SU-DHL-6 (cell line): Measurements from ENCODE around the gene CHSY1.

Source experiments
- H2AFZ ChIP-seq: fragments of 200-600 bp; sonication (generic); 2 replicates; pipeline ENCODE4 v1.6.1; 2014; ENCODE audit warnings: low read depth, mild to moderate bottlenecking, moderate library complexity, mixed read lengths, antibody characterized with exemption, low read length; ENCODE audit not compliant: severe bottlenecking
- H3F3A ChIP-seq: fragments of 200-600 bp; shearing (Covaris generic); 2 replicates; pipeline ENCODE4 v1.6.0; 2016; ENCODE audit warnings: antibody characterized with exemption, mild to moderate bottlenecking; ENCODE audit not compliant: insufficient read depth
- H3K27ac ChIP-seq: fragments of 200-600 bp; sonication (generic); 2 replicates; pipeline ENCODE4 v1.5.1; 2016; ENCODE audit warnings: low read depth, mild to moderate bottlenecking, low read length, moderate library complexity, mixed read lengths
- H3K27me3 ChIP-seq: fragments of 200-600 bp; sonication (generic), shearing (Covaris generic); 2 replicates; pipeline ENCODE4 v1.6.0; 2014; ENCODE audit warnings: mild to moderate bottlenecking, low read length
- H3K36me3 ChIP-seq: fragments of 200-600 bp; sonication (generic); 2 replicates; pipeline ENCODE4 v1.6.1; 2014; ENCODE audit warnings: mild to moderate bottlenecking, low read length, mixed read lengths
- H3K4me2 ChIP-seq: fragments of 300-600, 200-600 bp; shearing (Covaris generic), sonication (generic); 2 replicates; pipeline ENCODE4 v1.6.0; 2014; ENCODE audit warnings: low read length, low read depth, mild to moderate bottlenecking; ENCODE audit not compliant: poor library complexity, severe bottlenecking
- H3K4me3 ChIP-seq: fragments of 200-600 bp; sonication (generic); 2 replicates; pipeline ENCODE4 v1.5.1; 2014; ENCODE audit warnings: antibody characterized with exemption, low read length, mild to moderate bottlenecking, mixed read lengths; ENCODE audit not compliant: insufficient read depth, poor library complexity, severe bottlenecking
- H3K79me2 ChIP-seq: fragments of 200-600 bp; sonication (generic); 2 replicates; pipeline ENCODE4 v1.6.1; 2014; ENCODE audit warnings: mild to moderate bottlenecking, low read length, moderate library complexity; ENCODE audit not compliant: insufficient read depth
- H3K9ac ChIP-seq: fragments of 200-600 bp; sonication (generic); 2 replicates; pipeline ENCODE4 v1.7.0; 2014; ENCODE audit warnings: mild to moderate bottlenecking, low read length
- H3K9me2 ChIP-seq: fragments of 200-600 bp; sonication (generic); replicated peaks from 2 replicates; pipeline ENCODE4 v1.6.1; 2014; ENCODE audit warnings: low read length; ENCODE audit not compliant: insufficient read depth
- H3K9me3 ChIP-seq: fragments of 200-600 bp; sonication (generic); 2 replicates; pipeline ENCODE4 v1.6.1; 2014; ENCODE audit warnings: low read length, mixed read lengths; ENCODE audit not compliant: insufficient read depth
- H4K20me1 ChIP-seq: fragments of 200-600 bp; sonication (generic); 2 replicates; pipeline ENCODE4 v1.6.1; 2014; ENCODE audit warnings: low read depth, mild to moderate bottlenecking, antibody characterized with exemption, low read length, moderate library complexity, mixed read lengths
- EZH2phosphoT487 ChIP-seq: fragments of 200-600 bp; sonication (generic), shearing (Covaris generic); conservative IDR thresholded peaks from 2 replicates; pipeline ENCODE4 v1.6.1; 2018; ENCODE audit warnings: mild to moderate bottlenecking, antibody characterized with exemption, low read length, moderate library complexity, mixed read lengths
- TF ChIP-seq, protein P1 (sequence below): fragments of 200-600 bp; sonication (generic); IDR thresholded peaks from one replicate; pipeline ENCODE4 v1.5.1; 2017; ENCODE audit warnings: antibody characterized with exemption, mild to moderate bottlenecking, low read length, moderate library complexity; ENCODE audit not compliant: insufficient read depth, poor library complexity, severe bottlenecking

Gene CHSY1

GRCh38 chr15:101228313-101228712, 23.5 kb downstream of the CHSY1 start:
- H3K27me3 ChIP-seq: no peaks in the 10 kb centered on the region
- H3K9me2 ChIP-seq: no peaks in the 10 kb centered on the region
- TF ChIP-seq, protein P1, sequence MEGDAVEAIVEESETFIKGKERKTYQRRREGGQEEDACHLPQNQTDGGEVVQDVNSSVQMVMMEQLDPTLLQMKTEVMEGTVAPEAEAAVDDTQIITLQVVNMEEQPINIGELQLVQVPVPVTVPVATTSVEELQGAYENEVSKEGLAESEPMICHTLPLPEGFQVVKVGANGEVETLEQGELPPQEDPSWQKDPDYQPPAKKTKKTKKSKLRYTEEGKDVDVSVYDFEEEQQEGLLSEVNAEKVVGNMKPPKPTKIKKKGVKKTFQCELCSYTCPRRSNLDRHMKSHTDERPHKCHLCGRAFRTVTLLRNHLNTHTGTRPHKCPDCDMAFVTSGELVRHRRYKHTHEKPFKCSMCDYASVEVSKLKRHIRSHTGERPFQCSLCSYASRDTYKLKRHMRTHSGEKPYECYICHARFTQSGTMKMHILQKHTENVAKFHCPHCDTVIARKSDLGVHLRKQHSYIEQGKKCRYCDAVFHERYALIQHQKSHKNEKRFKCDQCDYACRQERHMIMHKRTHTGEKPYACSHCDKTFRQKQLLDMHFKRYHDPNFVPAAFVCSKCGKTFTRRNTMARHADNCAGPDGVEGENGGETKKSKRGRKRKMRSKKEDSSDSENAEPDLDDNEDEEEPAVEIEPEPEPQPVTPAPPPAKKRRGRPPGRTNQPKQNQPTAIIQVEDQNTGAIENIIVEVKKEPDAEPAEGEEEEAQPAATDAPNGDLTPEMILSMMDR: no peak
- no peak for TF ChIP-seq EZH2phosphoT487
- no peaks in the 10 kb centered on the region for H3K9me3 ChIP-seq
- H3K4me2 ChIP-seq: no peak overlapping the region
- H3F3A ChIP-seq: no peaks in the 10 kb centered on the region
- peaks cover 89% of the 10 kb centered on the region for H3K79me2 ChIP-seq
- H3K4me3 ChIP-seq: no peak overlapping the region
- no peak overlapping the region for H3K27ac ChIP-seq
- H3K36me3 ChIP-seq: no peaks in the 10 kb centered on the region; the same call in 1 of the 2 replicates
- H3K9ac ChIP-seq: no peak overlapping the region
- no peak overlapping the region for H2AFZ ChIP-seq
- H4K20me1 ChIP-seq: no peaks in the 10 kb centered on the region

GRCh38 chr15:101225658-101226057, 26.2 kb downstream of the CHSY1 start:
- Histone ChIP-seq H4K20me1 (no peaks in the 10 kb centered on the region), H2AFZ (no peak overlapping the region), H3K27me3 (no peaks in the 10 kb centered on the region), H3K79me2 (peaks cover 81% of the 10 kb centered on the region), H3K9me3 (no peaks in the 10 kb centered on the region), H3F3A (no peaks in the 10 kb centered on the region), H3K27ac (no peak overlapping the region), H3K9me2 (no peaks in the 10 kb centered on the region), H3K4me3 (no peak overlapping the region), H3K36me3 (no peaks in the 10 kb centered on the region), H3K4me2 (no peak overlapping the region), H3K9ac (no peak overlapping the region)
- no peak for TF ChIP-seq EZH2phosphoT487
- TF ChIP-seq, protein P1: no peak

GRCh38 chr15:101221902-101222301, 29.9 kb downstream of the CHSY1 start:
- Histone ChIP-seq H3K27ac (no peak overlapping the region), H3K36me3 (no peaks in the 10 kb centered on the region), H3K27me3 (no peaks in the 10 kb centered on the region), H3K79me2 (peaks cover 75% of the 10 kb centered on the region), H3F3A (no peaks in the 10 kb centered on the region), H4K20me1 (no peaks in the 10 kb centered on the region), H2AFZ (no peak overlapping the region), H3K9me2 (no peaks in the 10 kb centered on the region), H3K9ac (no peak overlapping the region), H3K9me3 (no peaks in the 10 kb centered on the region), H3K4me2 (no peak overlapping the region), H3K4me3 (no peak overlapping the region)
- TF ChIP-seq, protein P1: no peak
- TF ChIP-seq EZH2phosphoT487: no peak
